Glomerular endothelial cell (primary cell): Measurements from ENCODE around the gene KLHDC4. TPM values are rescaled to one million over a fixed set of nuclear protein-coding genes. Genes with fewer than 3 reads are reported as not detected.

Experiments used
- DNase-seq: peaks from one replicate; pipeline ENCODE4 v3.0.0-alpha.2; 2011; ENCODE audit warnings: low read depth, low spot score; ENCODE audit errors: extremely low read depth
- total RNA-seq: library from RNA; depleted of rRNA; stranded (reverse); fragments of >200 nt; gene quantifications from 2 replicates; pipeline ENCODE4 v1.2.3, GENCODE V29; 2015

Gene KLHDC4
- total RNA-seq, 1 donor from 2014 or later = 21.3 TPM

- DNase-seq = no peak
These were observed 64.3 kb downstream of the KLHDC4 start for GRCh38 chr16:87701505-87701921.

DNA sequence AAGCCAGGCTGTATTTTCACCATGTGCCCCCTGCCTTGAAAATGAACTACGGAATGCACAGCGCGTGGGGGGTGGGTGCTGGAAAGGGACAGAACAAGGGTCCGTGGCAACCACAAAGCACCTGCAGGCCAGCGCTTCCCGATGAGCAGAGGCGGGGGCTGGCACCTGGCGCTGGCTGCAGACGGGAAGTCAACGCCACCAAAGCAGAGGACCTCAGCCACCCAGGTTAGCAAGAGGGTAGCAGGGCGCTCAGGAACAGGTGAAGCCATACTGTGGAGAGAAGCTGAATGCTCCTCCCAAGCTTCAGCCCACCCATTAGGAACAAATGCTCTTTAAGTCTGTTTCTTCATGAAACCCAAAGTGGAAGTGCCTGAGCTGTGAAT is 64.7 kb downstream of the KLHDC4 start:
- DNase-seq = no peak

DNA sequence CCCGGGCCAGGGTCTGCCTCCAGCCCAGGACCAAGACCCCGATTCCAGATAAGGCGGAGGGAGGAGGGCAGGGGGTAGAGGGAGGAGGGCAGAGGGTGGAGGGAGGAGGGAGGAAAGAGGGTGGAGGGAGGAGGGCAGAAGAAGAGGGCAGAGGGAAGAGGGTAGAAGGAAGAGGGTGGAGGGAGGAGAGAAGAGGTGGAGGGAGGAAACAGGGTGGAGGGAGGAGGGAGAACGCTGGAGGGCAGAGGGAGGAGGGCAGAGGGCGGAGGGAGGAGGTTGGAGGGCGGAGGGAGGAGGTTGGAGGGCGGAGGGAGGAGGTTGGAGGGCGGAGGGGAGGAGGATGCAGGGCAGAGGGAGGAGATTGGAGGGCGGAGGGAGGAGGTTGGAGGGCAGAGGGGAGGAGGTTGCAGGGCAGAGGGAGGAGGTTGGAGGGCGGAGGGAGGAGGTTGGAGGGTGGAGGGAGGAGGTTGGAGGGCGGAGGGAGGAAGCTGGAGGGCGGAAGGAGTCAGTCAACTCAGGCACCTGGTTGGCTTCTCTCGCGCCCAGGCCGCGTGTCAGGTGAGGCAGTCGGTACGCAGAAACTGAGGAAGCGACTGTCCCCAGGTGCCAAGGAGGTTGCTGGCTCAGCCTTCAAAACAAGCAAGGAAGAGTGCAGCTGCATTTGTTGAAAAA is 65.2 kb downstream of the KLHDC4 start:
- DNase-seq = no peak

DNA sequence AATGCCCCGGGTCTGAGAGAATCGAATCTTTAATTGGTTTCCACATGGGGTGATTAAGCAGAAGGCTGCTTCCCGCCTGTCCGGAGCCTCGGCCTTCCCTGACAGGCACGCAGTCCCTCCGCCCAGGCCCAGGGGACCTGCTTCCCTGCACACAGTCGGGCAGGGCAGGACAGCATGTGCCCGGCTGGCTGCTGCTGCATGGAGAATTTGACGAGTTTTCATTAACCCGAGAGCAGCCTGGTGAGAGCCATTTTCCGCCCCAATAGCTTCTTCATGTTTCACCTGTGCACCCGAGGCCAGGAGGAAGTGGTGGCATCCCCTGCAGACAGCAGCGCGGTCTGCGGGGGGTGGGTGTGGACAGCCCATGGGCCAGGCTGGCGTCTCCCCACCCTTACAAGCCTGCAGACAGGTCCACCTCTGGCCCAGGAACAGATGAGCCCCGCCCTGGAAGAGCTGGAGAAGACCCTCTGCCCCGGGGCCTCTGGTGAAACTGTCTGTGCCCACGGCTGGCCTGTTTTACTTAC is 67.0 kb downstream of the KLHDC4 start:
- DNase-seq = no peak

- no peak for DNase-seq
These were observed 67.5 kb downstream of the KLHDC4 start for GRCh38 chr16:87698241-87698640.

GRCh38 chr16:87697792-87698191 is 68.0 kb downstream of the KLHDC4 start:
- DNase-seq = no peak

GRCh38 chr16:87697256-87697655 is 68.5 kb downstream of the KLHDC4 start:
- DNase-seq = no peak

DNA sequence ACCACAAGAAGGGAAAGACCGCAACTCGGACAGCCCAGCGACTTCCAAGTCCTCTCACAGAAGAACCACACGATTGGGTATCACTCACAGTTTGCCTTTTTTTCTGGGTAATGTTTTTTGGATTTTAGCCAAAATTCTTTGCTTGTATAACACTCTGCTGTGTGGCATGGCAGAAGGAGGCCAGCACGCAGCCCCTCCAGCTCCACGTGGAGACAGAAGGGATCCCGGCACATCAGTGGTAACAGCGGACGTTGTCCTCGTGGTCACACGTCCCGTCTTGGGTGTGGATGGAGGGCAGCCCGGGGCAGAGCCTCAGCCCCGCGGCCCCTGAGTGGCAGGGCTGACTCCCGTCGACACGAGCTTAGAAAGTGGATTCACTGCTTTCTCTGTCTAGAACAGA is 69.1 kb downstream of the KLHDC4 start:
- DNase-seq = no peak

GRCh38 chr16:87695534-87695933 is 70.3 kb downstream of the KLHDC4 start:
- DNase-seq = no peak

DNA sequence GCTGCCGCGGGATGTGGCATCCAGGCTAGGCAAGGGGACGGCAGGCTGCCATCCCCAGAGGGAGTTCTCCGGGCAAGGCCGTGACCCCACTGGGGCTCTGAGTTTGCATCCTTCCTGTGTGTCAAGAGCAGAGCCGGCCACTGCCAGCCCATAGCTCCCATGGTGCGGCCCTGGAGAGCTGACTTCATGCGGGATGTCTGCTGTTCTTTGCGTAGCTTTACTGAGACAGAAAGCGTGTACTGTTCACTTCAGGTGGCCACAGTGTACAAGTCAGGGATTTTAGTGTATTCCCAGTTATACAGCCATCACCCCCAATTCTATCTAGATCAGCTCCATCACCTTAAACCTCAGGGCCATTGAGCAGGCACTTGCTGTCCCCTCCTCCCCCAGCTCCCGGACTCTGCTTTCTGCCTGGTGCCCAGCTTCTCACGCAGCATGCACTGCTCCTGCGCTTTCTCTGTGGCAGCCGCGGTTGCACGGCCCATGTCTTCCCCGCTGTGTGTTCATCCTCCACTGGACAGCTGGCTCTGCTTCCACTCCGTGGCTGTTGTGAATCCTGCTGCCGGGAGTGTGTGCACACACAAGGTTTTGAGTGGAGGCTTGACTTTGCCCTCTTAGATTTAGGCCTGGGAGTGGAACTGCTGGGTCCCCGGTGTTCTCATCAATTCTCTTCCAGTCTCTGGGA is 71.2 kb downstream of the KLHDC4 start:
- DNase-seq = no peak

- DNase-seq = no peak
These were observed 72.0 kb downstream of the KLHDC4 start for GRCh38 chr16:87693827-87694226.

GRCh38 chr16:87692756-87693155 is 73.0 kb downstream of the KLHDC4 start:
- no peak for DNase-seq

DNA sequence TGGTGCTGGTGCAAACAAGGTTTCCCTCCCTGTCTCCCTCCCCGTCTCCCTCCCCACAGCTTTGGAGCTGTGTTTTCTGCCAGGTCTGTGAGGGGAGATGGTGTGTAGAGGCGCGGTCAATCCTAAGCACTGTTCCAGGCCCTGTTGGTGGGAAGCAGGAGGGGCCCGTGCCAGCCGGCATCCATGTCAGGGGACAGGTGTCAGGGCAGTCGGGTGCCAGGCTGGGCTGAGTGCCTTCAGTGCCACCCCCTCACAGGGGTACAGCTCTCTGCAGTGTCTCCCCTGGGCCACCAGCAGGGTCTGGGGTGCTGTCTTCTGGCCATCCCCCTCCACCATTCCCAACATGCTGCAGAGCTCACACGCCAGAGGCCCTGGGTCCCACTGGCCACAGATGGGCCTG is 73.6 kb downstream of the KLHDC4 start:
- DNase-seq = no peak

DNA sequence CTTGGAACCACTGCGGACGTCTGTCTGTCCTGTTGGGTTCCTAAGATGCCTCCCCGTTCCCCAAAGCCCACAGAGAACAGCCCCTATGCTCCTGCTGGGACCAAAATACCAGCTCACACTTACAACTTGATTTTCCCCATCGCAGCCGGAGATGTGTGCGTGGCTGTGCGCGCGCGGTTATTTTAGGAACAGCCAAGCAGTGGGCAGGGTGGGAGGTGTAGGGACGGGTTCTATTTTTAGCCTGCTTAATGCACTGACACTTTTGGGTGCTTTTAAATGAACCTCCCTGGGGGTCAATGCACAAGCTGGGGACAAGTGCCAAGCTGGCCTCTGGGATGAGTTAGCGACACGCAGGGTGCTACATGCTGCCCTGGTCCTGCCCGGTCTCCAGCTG is 74.1 kb downstream of the KLHDC4 start:
- no peak for DNase-seq

DNA sequence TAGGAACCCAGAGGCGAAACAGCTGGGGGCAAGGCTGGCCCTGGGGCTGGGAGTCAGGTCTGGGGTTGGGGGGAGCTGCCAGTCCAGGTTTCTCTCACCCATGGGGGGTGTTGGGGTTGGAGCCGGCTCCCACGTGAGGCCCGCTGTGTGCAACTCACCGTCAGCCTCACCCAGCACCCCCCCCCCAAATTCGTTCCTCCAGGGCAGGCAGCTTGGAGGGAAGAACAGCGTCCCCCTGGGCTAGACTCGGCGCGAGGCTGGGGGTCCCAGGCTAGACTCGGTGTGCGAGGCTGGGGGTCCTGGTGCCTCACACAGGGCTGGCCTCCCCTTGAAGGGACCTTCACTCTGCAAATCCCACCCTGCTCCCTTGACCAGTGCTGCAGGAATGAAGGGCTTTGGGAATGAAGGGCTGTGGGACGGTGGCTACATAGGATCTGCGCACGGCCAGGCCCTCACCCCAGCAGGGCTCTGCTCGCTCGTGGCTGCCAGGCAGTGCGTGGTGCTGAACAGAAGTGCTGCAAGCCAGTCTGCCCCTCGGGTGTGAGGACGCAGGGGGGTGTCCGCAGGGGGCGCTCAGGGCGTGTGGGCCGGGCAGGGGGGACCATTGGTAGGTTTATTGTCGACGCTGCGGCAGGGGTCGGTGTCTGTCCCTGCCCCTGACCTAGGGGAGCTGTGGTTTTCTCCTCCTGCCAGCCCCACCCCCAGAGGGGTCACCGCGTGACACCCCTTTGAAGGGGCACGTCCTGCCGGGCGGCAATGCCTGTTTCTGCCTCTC is 74.7 kb downstream of the KLHDC4 start:
- no peak for DNase-seq

GRCh38 chr16:87689956-87690465 is 75.8 kb downstream of the KLHDC4 start:
- no peak for DNase-seq

GRCh38 chr16:87688876-87689815 is 76.6 kb downstream of the KLHDC4 start:
- no peak for DNase-seq

GRCh38 chr16:87687998-87688529 is 77.7 kb downstream of the KLHDC4 start:
- DNase-seq = no peak

DNA sequence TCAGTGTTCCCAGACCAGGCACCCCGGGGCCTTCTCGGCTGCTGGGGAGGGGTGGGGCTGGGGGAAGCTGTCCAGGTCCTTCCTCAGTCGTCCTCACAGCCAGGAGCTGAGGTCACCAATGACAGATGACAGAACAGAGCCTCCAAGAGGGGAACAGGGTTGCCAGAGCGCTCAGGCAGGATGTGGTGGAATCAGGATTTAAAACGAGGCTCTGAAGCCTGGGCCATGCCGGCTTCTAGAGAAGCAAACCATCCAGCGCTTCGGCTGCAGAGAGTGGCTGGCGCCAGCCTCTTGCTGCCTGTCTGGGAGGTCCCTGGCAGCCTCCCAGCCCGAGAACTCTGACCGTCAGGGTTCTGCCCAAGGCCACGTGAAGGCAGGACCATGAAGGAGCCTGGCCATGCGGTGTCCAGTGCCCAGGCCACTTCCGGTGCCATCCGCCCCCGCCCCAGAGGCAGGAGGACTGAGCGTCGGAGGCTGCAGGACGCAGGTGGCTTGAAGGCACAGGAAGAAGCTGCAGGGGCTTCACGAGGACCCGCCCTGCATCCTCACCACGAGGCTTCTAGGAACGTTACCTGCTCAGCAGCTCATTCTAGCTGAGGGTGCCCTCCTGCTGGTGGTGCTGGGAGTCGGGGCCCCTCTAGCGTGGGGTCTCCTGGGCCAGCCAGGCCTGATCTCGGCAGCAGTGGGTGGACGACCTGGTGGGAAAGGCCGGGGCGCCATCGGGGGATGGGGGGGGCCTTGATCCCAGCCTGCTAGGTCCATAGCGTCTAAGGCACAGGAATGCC is 78.5 kb downstream of the KLHDC4 start:
- no peak for DNase-seq
